ENCODE results near the gene SELENOM. TPM values are rescaled to one million over a fixed set of nuclear protein-coding genes. Genes with fewer than 3 reads are reported as not detected.

Gene SELENOM
- total RNA-seq, 4 donors from 2014 or later: 941 to 2,300 (median 1,432) TPM

GRCh38 chr22:31094741-31095140, 12.6 kb downstream of the SELENOM start:
- H3K27me3 ChIP-seq: no peaks in the 10 kb centered on the region
- H3K4me3 ChIP-seq: peak overlapping the region in 1 of 2 donors; percentile 65
- peaks cover 5 to 100% (median 34%) of the 10 kb centered on the region in 3 donors for H3K4me1 ChIP-seq
- H3K27ac ChIP-seq: peak overlapping the region; percentile 22 to 100 (median 98)
- TF ChIP-seq CTCF (IDR thresholded peaks at IDR 0.05) (no peak), EP300 (IDR thresholded peaks at IDR 0.05) (no peak)
- H3K36me3 ChIP-seq: peaks cover 0 to 100% of the 10 kb centered on the region in 2 donors
- no peak for ATAC-seq
- no peaks in the 10 kb centered on the region for H3K9me3 ChIP-seq
- WGBS, 2 donors (ENCODE audit: low coverage in 1 of 2): 40 to 62% methylated on average over 3 to 7 of the region's 7 CpGs

GRCh38 chr22:31094021-31094551, 13.3 kb downstream of the SELENOM start:
- ATAC-seq: no peak
- Histone ChIP-seq H3K27me3 (no peaks in the 10 kb centered on the region), H3K36me3 (peaks cover 0 to 100% of the 10 kb centered on the region in 2 donors), H3K27ac (peak overlapping the region; percentile 76 to 100 (median 98)), H3K4me1 (peaks cover 4 to 100% (median 34%) of the 10 kb centered on the region in 3 donors), H3K9me3 (no peaks in the 10 kb centered on the region), H3K4me3 (peak overlapping the region; percentile 41 to 65)
- TF ChIP-seq POLR2AphosphoS5 (IDR thresholded peaks at IDR 0.05): peak; percentile 36
- no peak for TF ChIP-seq CTCF (IDR thresholded peaks at IDR 0.05)
- WGBS, 2 donors (ENCODE audit: low coverage in 1 of 2): 40% methylated on average over 1 of the region's 5 CpGs; no CpG with 5 or more reads in 1 of the 2 donors

GRCh38 chr22:31093086-31093850, 14.1 kb downstream of the SELENOM start:
- Histone ChIP-seq H3K27me3 (no peaks in the 10 kb centered on the region), H3K27ac (peak overlapping the region; percentile 86 to 100 (median 98)), H3K36me3 (peaks cover 0 to 100% of the 10 kb centered on the region in 2 donors), H3K4me1 (peaks cover 2 to 100% (median 34%) of the 10 kb centered on the region in 3 donors), H3K4me3 (peak overlapping the region; percentile 41 to 65), H3K9me3 (no peaks in the 10 kb centered on the region)
- ATAC-seq: peak; percentile 29
- 24 to 37% methylated on average over 2 to 4 of the region's 33 CpGs for WGBS, 2 donors (ENCODE audit: low coverage in 1 of 2)
- TF ChIP-seq POLR2AphosphoS5 (IDR thresholded peaks at IDR 0.05): peak; percentile 58
- peak in 1 of 2 donors; percentile 3 for TF ChIP-seq POLR2A (IDR thresholded peaks at IDR 0.05)
- no peak for TF ChIP-seq EP300 (IDR thresholded peaks at IDR 0.05)
- TF ChIP-seq CTCF (IDR thresholded peaks at IDR 0.05): no peak

GRCh38 chr22:31092161-31092560, 15.2 kb downstream of the SELENOM start:
- ATAC-seq: no peak
- Histone ChIP-seq H3K9me3 (no peaks in the 10 kb centered on the region), H3K27ac (peak overlapping the region; percentile 86 to 100 (median 98)), H3K27me3 (no peaks in the 10 kb centered on the region), H3K4me3 (peak overlapping the region; percentile 41 to 65), H3K4me1 (peaks cover under 1 to 100% (median 38%) of the 10 kb centered on the region in 3 donors), H3K36me3 (peaks cover 0 to 100% of the 10 kb centered on the region in 2 donors)
- WGBS, 2 donors (ENCODE audit: low coverage in 1 of 2): 7 to 60% methylated on average over 1 to 2 of the region's 9 CpGs
- TF ChIP-seq POLR2A (IDR thresholded peaks at IDR 0.05): no peak
- no peak for TF ChIP-seq EP300 (IDR thresholded peaks at IDR 0.05)
- no peak for TF ChIP-seq POLR2AphosphoS5 (IDR thresholded peaks at IDR 0.05)
- no peak for TF ChIP-seq CTCF (IDR thresholded peaks at IDR 0.05)
